SKM-1 treated with dmso at 0.1 percent for 144 hours (cell line): ENCODE data around the gene GGA1.
"Not testable (repeated sequence)": the region's sequence is repeated elsewhere in the genome, so short reads cannot be mapped to it uniquely, and the experiment has no call there.

Experiments used
- DNase-seq: peaks from one replicate; lab custom pipeline; 2025; ENCODE audit not compliant: unreplicated experiment; lab: John Stamatoyannopoulos, UW

The GGA1 gene

DNA sequence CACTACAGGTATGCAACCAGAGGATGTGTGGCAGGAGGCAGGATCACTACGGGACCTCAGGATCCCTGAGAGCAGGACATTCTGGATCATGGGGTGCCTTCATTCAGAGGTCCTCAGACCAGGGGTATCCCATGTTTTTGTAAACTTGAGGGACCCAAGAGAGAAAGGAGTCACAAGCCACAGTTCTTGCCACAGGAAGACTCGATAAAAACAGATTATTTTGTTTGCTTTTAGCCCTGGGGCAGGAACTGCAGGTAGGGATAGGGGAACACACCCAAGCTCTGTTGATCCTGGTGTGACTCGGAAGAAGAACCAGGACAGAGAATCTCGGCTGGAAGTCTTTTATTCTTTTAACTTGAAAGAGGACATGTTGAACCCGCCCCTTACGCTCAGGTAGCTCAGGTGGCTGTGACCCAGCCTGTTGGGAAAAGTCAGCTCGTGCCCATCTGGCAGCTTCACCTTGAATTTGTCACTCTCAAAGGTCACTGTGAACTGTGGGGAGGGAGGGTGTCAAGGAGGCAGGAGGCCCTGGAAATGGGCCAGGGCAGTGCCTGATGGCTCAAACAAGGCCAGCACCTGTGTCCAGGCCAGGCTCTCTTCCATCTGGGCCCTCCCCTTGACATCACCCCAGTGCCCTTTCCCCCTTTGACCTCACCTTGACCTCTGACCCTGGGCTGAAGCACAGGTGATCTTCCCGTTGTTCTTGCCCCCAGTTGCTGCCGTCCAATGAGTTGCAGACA, 38.5 kb upstream of the GGA1 start:
- DNase-seq, result no peak

DNA sequence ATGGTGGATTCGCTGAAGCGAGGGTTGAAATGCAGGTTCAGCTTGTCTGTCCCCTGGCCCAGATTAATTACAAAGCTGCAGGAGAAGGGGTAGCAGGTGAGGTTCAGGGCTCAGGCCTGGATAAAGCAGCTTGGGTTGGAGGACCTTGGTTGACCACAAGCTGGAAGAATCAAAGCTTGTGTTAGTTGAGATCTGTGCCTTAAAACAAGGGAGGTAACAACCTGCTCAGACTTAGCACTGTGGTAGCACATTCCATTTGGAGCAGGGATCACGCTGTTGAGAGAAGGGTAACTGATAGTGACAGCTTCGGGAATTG, 38.0 kb upstream of the GGA1 start:
- no peak for DNase-seq

DNA sequence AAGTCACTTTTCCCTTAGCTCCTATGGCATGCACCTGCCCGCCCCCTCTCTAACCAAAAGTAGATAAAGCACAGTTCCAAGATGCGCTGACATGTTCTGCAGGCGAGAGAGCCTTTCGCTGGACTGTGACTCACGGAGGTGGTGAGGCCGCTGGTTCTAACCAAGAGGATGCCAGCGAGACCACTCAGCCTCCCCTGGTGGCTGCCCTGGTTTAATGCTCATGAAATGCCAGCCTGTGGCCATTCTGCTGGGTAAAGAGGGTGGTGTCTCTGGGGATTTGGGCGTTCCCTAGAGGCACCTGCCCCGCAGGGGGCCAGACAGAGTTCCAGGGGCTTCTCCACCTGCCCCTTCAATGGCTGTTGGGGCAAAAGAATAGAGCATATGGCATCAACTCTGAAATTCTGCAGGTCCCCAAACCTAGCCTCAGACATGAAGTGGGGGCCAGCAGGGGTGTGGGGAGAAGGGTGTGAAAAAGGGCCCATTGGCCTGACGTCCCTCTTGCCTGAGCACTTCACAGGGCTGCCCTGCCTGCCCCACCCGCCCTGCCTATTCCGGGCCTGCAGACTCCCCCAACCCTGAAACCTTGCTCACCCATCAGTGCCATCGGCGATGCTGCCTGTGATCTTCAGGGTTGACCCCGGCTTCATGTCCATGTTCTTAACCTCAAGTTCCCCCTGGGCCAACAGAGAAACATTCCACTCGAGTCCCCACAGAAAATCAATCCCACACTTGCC, 37.2 kb upstream of the GGA1 start:
- DNase-seq, result no peak

DNA sequence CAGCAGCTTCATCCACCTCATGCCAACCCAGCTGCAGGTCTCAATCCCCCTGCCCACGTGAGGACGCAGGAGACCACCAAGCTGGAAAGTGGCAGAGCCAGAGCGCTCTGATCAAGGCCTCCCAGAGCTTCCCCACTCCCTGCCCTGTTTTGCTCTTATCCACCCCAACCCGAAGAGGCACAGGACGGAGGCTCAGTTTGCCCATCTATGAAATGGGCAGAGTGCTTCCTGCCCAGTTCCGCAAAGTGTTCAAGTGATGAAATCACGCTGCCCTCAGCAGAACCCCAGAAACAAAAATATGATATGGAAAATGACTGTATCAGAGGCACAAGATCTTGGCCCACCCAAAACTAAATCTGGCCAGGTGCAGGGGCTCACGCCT, 36.7 kb upstream of the GGA1 start:
- no peak for DNase-seq

DNA sequence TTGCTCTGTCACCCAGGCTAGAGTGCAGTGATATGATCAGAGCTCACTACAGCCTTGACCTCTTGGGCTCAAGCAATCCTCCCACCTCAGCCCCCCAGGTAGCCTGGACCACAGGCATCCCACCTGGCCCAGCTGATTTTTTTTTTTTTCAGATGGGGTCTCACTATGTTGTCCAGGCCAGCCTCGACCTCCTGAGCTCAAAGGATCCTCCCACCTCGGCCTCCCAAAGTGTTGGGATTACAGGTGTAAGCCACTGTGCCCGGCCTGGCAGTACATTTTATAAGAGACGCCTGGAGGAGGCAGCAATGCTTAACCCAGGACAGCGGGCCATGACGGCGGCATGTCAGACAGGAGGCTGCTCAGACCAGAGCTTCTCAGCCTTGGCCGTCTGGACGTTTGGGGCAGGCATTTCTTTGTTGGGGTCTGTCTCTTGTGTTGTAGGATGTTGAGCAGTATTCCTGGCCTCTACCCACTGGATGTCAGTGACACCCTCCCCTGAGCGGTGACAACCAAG, 33.1 kb upstream of the GGA1 start:
- no peak for DNase-seq

DNA sequence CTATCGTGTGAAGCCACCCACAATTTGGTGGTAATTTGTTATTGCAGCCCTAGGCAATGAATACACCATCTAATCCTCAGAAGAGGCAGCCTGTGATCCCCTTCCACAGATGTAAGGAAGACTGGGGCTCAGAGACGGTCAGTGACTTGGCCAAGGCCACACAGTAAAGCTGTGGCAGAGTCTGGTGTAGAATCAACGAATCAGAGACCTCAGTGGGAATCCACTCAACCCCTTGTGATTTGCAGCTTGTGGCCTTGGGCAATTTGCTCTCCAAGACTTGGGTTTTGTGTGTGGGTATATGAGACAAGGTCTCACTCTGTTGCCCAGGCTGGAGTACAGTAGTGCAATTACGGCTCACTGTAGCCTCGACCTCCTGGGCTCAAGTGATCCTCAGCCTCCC, 30.6 kb upstream of the GGA1 start:
- no peak for DNase-seq

DNA sequence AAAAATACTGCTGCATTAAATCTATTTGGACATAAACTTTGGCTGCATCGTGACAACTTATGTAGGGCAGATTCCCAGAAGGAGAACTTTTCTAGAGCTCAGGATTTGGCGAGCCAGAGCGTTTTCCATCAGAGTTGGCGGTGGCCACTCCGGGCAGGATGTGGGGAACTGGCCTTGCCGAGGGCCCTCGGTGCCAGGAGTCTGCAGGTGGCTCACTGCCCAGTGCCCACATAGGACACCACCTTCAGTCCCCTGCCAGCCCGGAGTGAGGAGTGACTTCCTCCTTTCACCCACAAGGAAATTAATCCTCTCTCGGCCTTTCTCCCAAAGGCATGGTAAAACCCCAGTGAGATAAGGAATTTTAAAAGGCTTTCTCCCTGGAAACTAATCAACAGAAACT, 27.1 kb upstream of the GGA1 start:
- DNase-seq, result no peak

DNA sequence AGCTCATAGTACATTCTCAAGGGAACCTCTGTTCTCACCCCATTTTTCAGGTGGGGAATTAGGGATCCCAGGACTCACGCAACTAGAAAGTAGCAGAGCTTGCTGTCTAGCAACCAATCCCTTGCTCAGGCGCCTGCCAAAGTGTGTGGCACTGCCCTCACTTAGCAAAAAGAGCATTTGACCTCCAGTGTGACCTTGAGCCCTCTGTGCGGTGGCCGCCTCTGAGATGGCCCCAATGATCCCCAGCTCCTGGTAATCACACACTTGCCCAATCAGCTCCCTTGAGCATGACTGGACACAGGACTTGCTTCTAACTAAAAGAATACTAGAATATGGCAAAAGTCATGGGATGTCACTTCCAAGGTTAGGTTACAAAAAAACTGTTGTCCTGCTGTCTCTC, 26.1 kb upstream of the GGA1 start:
- no peak for DNase-seq

DNA sequence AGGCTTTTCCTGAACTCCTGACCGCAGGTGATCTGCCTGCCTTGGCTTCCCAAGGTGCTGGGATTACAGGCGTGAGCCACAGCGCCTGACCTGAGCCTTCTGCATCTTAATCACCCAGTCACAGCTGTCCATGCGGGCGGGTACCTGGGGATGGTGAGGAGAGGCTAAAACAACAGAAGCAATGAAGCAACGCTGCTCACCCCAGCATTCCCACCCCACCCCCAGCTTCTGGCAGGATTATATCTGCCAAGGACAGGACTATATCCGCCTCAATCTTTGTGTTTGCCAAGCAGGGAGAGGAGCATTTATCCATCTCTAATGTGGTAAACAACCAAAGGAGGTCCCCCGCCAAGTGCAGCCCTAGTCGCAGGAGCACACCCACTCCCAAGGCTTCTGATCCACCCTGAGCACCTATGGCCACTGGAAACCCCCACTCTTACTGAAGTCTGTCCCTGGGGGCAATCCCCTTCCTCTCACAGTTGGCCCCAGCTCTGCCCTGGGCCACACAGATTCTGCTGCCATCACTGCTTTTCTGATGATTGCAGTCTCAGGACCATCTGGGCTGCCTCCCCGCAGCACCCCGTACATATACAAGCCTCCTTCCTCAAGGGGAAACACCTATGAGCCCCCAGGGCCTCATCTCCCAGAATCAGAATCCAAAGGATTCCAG, 20.0 kb upstream of the GGA1 start:
- DNase-seq, result no peak

DNA sequence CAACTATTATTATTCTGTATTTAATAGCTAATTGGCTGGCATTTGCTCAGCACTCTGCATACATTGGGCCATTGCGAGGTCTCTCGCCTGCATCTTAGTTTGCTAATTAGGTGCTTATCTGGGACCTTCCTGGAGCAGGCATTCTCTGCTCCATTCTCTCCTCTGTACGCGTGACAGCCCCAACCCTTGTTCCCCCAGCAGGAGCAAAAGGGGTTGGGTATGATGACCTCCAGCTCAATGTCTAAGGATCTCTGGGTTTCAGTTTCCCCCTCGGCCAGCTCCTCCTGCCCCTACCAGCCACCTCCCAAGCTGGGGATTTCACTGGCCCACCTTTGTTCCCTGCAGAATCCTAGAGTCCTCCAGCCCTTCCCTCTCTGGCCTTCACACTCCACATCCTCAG, 19.0 kb upstream of the GGA1 start:
- no peak for DNase-seq

DNA sequence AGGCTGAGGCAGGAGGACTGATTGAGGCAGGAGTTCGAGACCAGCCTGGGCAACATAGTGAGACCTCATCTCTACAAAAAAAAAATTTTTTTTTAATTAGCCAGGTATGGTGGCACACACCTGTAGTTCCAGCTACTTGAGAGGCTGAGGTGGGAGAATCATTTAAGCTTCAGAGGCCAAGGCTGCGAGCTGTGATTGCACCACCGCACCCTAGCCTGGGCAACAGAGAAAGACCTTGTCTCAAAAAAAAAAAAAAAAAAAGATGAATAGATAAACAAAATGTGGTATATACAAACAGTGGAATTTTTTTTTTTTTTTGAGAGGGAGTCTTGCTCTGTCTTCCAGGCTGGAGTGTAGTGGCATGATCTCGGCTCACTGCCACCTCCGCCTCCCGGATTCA, 17.6 kb upstream of the GGA1 start:
- not testable (repeated sequence) for DNase-seq

DNA sequence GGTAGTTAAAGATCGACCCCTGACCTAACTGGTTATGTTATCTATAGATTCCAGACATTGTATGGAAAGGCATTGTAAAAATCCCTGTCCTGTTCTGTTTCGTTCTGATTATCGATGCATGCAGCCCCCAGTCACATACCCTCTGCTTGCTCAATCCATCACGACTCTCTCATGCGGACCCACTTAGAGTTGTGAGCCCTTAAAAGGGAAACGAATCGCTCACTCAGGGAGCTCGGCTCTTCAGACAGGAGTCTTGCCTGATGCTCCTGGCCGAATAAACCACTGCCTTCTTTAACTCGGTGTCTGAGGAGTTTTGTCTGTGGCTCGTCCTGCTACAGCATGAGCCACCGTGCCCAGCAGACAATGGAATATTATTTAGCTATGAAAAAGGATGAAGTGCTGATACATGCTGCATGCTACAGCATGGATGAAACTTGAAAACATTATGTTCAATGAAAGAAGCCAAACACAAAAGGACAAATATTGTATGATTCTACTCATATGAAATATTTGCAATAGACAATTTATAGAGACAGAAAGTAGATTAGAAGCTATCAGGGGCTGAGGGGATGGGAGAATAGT, 16.7 kb upstream of the GGA1 start:
- DNase-seq, result no peak

DNA sequence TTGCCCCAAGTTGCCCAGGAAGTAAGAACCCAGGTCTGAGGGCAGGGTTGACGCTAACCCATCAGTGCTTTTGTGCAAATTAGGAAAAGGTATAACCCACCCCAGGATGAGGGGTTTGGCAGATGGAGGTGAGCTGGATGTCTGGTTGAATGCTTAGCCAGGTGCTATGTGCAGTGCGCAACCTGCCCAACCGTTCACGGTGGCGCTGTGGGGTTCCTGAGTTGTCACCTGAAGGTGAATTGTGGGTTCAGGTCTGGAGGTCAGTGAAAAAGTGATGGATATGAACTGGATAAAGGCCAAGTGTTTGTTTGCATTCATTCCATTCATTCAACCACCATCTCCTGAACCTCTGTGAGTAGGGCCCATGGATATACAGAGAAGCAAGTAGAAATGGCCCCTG, 14.4 kb upstream of the GGA1 start:
- DNase-seq, result no peak

DNA sequence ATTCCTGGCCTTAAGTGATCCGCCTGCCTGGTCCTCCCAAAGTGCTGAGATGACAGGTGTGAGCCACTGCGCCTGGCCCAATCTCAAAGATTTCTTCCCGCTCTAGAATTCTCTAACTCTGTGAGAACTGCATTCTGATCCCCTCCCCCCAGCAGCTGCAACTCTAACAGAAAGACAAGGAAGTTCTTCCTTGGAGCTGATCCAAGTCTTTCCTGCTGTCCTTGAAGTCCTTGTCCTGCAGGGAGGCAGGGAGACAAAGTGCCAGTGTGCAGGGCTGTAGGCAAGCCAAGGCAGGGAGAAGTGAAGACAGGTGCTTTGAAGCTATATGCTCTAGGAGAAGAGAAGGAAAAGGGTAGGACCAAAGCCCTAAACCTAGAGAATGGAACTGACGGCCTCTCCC, 9.5 kb upstream of the GGA1 start:
- no peak for DNase-seq

DNA sequence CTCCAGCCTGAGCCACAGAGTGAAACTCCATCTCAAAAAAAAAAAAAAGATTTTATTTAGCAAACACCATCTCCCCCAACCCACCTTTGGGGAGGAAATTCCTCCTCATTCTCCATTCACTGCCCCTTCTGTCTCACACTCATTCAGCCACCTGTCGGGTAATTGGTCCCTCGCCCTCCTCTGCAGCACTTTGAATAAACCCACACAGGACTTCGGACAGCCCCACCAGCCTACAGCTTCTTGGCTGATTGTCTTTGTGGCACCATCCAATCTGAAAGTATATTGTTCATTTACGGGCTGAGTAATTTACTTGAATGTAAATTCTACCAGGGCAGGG, 7.5 kb upstream of the GGA1 start:
- no peak for DNase-seq

DNA sequence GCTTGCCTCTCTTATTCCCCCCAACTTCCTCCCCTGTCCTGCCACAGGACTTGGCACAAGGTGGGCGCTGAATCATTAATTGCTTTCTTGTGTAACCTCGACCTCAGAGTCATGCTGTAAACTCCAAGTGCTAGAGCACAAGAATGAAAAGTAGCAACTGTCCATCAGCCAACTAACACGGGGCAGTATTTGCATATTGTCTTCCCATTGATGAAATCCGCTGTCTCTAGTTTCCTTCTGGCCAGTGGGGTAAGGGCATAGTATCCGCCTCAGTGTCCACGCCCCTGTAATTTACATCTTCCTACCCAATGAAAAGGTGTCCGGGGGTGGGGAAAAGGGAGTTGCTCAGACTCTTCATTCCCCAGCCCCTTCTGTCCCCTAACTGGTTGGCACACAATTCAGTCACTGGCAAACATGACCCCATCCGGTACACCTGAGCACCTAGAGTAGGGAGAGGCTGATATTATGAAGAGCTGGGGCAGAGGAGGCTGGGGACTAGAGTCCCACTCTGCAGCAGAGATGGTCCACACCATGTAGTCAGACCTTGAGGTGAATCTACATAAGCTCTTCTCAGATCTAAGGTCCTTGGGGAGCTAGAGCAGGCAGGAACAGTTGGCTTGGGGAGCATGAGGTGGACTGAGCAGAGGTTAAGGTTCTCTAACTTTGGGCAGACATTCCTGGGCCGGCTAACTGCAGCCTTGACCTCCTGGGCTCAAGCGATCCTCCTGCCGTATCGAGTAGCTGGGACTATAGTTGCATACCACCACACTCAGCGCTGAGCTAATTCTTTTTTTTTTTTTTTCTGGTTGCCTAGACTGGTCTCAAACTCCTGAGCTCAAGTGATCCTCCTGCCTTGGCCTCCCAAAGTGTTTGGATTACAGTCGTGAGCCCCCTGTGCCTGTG, 6.8 kb upstream of the GGA1 start:
- DNase-seq, result no peak

DNA sequence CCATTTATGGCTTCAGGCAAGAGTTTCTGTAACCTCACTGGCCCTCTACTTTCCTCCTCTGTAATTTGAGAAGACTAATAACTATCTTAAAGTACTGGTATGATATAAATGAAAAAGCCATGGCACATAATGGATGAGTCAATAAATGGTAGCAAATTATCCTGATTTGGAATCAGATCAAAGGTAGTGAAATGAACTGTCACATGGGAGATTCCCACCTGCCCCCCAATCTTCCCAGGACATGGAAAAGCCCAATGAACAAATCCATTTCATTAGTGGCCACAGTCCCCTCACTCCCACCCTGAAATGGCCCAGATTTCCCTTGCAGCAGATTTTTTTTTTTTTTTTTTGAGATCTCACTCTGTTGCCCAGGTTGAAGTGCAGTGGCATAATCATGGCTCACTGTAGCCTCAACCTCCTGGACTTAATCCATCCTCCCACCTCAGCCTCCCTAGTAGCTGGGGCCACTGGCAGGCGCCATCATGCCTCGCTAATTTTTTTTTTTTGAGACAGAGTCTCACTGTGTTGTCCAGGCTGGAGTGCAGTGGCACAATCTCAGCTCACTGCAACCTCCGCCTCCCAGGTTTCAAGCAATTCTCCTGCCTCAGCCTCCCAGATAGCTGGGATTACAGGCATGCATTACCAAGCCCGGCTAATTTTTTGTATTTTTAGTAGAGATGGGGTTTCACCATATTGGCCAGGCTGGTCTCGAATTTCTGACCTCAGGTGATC, 5.9 kb upstream of the GGA1 start:
- DNase-seq, result not testable (repeated sequence)

DNA sequence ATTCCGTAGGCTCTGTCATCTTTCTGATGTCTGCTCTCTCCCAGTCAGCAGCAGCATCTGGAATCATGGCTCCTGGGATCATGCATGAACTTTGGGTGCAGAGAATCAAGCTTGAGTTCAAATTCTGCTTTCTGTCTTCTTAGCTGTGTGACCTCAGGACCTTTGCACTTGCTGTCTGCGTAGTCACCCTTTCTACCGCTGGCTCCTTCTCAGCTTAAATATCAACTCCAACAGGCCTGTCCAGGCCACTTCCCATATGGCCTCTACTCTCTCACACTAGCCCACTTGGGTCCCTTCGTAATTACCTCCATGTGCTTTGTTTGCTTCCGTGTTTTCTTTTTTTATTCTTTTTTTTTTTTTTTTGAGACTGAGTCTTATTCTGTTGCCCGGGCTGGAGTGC, 4.6 kb upstream of the GGA1 start:
- DNase-seq, result no peak

DNA sequence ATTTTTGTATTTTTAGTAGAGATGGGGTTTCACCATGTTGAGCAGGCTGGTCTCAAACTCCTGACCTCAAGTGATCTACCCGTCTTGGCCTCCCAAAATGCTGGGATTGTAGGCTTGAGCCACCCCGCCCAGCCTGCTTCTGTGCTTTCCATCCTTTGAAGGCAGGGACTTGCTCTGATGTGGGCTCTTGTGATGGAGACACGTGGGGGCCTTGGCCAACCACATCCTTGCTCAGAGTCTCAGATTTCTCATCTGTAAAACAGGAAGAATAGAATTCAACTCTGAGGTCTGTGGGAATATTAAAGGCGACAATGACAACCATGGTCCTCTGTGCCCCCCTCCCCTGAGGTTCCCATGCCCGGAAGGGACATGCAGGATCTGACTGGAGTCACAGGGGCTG, 3.8 kb upstream of the GGA1 start:
- DNase-seq, result no peak
